NCI-H526 treated with DMSO at 0.1 percent for 48 hours (cell line): ENCODE results near the gene ARHGEF25.
"Not testable (repeated sequence)": the region's sequence is repeated elsewhere in the genome, so short reads cannot be mapped to it uniquely, and the experiment has no call there.

Experiments
- DNase-seq: peaks from one replicate; lab custom pipeline; 2025; lab: John Stamatoyannopoulos, UW

ARHGEF25 gene

GRCh38 chr12:57611108-57611826 lies at the start of gene ARHGEF25:
Gene ARHGEF25 (plus strand): TSS chr12:57611435. CDS start chr12:57611895, 460 bp downstream.
- peak; percentile 8 for DNase-seq

DNA sequence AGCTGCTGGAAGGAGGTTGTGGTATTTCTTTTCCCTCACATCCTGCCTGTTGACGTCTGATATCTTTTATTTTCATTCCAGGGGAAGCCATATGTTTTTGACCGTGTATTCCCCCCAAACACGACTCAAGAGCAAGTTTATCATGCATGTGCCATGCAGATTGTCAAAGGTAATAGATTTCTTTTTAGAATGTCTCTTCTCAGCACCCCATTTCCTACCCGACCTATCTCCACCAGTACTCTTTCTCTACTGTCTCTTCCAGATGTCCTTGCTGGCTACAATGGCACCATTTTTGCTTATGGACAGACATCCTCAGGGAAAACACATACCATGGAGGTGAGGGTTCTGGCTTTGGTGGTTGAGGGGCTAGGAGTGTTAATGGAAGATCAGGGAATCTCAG lies 47.9 kb upstream of the ARHGEF25 start:
- no peak for DNase-seq

DNA sequence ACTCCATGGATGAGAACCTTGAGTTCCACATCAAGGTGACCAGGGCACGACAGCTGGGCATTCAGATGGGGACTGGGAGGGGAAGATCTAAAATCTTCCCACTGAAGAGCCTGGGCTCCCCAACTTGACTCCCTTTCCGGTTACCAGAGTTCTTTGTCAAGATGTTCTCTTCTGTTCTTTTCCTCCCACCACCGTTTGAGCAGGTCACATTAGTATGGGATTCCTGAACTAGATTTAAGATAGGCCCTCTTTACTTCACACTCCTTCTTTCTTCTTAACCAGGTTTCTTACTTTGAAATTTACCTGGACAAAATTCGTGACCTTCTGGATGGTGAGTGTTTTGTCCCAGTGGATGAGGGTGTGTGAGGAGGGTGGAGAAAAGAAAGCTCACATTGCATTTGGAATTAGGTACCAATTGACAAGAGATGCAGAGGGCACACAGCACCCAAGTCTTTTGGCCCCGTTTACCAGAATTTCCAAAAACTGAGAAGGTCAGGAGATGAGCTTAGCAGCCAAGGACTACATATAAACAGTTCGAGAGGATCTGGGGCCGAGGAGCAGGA lies 47.0 kb upstream of the ARHGEF25 start:
- no peak for DNase-seq

GRCh38 chr12:57568838-57569237 lies 42.4 kb upstream of the ARHGEF25 start:
- no peak for DNase-seq

- DNase-seq: no peak
Measured at GRCh38 chr12:57569858-57570257, 41.4 kb upstream of the ARHGEF25 start.

DNA sequence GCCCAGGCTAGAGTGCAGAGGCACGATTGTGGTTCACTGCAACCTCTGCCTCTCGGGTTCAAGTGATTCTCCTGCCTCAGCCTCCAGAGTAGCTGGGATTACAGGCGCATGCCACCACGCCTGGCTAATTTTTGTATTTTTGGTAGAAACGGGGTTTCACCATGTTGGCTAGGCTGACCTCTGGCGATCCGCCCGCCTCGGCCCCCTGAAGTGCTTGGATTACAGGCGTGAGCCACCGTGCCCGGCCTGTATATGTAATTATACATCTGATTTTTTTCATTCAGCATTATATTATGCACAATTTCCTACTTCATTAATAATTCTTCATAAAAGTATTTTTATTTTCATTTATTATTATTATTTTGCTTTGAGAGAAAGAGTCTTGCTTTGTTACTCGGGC lies 40.8 kb upstream of the ARHGEF25 start:
- DNase-seq: not testable (repeated sequence)

DNA sequence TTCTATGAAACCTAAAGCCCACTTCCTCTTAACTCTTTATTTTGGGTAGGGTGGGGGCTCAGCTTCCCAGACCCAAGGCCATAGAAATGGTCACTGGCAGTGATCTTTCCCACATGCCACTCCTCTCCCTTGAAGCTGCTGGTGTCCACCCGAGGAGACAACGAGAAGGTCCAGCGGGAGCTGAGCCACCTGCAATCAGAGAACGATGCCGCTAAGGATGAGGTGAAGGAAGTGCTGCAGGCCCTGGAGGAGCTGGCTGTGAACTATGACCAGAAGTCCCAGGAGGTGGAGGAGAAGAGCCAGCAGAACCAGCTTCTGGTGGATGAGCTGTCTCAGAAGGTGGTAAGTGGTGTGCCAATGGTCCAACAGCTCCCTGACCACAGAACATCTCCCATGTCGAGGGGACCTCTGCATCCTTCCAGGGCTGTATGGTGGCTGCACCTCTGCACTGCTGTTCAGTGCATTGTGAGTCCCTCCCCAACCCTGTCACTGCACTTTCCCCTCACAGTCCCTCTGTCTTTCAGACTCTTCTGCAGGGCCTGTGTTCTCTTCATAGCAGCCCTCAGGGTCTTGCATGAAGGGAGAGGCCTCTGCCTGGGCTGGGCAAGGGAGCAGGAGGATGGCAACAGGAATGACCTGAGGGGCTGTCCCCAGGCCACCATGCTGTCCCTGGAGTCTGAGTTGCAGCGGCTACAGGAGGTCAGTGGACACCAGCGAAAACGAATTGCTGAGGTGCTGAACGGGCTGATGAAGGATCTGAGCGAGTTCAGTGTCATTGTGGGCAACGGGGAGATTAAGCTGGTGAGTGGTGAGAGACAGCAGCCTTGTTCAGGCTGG lies 39.1 kb upstream of the ARHGEF25 start:
- DNase-seq: no peak

- DNase-seq: no peak
Measured at GRCh38 chr12:57574795-57575194, 36.4 kb upstream of the ARHGEF25 start.

GRCh38 chr12:57575771-57576612 lies 35.2 kb upstream of the ARHGEF25 start:
- no peak for DNase-seq

GRCh38 chr12:57576613-57577160 lies 34.5 kb upstream of the ARHGEF25 start:
- no peak for DNase-seq

- no peak for DNase-seq
Measured at GRCh38 chr12:57577981-57578758, 33.1 kb upstream of the ARHGEF25 start.

DNA sequence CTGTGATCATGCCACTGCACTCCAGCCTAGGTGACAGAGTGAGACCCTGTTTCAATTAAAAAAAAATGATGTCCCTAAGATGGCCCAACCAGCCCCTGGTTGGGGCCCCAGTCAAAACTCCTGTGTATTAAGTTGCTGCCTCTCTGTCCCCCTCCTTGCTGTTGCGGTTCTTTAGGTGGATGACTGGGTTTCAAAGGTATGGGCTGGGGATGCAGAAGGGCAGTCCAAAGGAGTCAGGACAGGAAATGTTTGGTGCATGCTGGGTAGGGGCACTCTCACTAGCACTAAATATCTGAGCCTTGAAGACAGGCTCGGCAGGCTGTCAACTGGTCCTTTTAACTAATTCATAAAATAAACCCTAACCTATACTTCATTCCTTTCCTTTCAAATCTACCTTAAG lies 32.2 kb upstream of the ARHGEF25 start:
- DNase-seq: no peak

DNA sequence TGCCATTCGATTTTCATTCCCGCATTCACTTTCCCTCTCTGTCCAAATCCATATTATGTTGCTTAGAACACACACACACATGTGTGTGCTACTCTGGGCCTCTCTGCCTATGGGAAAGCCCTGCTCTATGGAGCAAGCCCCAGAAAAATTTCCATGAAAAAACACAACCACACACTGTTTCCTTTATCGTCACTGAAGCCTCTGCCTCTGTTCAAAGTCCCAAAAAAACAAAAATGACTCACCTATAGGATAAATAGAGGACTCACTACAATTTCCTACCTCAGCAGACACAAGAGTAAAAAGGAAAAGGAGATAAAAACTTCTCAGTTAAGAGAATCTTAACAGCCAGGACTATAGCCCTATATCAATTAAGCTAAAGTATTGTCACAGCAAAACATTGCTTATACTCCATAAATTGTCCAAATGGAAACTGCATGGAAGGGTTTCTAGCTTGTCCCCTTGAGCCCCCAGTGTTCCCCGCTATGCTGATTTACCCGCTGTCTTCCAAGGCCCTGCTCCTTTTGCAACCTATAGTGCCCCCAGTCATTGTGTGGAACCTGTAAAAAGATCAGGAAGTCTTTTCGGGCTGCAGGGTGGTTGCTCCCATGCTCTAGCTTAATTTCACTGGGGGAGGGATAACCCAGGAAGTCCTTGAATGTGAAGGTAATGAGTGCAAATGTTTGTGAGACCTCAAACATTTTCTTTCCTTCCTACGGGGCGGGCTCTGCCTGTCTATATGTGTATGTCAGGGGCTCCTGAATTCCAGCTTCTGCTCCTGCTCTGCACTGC lies 31.4 kb upstream of the ARHGEF25 start:
- no peak for DNase-seq

DNA sequence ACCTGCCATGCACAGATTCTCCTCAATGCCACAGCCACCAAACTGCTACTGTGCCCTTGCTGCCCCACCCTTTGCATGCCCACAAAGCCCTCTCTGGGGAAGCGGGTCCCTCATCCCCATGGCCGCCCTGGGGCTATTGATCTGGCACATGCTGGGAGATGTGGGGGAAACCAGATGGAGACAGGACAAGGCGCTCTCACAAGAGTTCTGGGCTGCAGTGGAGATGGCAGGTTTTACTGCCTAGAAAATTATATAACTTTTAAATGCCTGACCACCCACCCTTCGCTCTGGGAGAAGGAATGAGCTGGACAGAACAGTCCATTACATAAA lies 30.8 kb upstream of the ARHGEF25 start:
- DNase-seq: no peak

DNA sequence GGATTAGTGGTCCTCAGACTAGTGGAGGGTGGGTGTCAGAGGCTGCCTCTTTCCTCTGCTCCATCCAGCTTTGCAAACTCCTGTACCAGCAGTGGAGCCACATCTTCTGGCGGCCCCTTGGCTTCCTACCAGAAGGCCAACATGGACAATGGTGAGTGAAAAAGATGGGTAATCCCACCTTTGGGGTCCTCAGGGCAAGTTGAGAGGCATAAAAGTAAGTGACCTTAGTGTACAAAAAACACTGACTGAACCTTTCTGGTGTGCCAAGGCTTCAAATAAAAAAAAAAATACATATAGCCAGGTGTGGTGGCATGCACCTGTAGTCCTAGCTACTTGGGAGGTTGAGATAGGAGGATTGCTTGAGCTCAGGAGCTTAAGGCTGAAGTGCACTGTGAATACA lies 29.4 kb upstream of the ARHGEF25 start:
- no peak for DNase-seq

DNA sequence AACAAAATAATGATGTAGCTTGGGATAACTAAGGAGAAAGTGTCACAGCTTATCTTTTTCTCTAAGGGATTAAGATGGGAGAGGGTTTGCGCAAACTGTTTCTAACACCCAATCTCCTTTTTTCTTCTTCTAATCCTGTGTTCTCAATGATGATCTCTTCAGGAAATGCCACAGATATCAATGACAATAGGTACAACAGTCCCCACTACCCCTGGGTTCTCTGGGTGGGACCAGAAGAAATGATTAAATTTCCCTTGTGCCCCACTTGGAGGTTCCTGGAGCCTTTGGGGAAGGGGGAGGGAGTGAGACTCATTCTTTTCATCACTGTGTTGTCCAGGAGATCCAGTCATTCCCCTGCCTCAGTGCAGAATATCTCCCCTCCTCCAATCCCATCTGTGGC lies 28.8 kb upstream of the ARHGEF25 start:
- no peak for DNase-seq

DNA sequence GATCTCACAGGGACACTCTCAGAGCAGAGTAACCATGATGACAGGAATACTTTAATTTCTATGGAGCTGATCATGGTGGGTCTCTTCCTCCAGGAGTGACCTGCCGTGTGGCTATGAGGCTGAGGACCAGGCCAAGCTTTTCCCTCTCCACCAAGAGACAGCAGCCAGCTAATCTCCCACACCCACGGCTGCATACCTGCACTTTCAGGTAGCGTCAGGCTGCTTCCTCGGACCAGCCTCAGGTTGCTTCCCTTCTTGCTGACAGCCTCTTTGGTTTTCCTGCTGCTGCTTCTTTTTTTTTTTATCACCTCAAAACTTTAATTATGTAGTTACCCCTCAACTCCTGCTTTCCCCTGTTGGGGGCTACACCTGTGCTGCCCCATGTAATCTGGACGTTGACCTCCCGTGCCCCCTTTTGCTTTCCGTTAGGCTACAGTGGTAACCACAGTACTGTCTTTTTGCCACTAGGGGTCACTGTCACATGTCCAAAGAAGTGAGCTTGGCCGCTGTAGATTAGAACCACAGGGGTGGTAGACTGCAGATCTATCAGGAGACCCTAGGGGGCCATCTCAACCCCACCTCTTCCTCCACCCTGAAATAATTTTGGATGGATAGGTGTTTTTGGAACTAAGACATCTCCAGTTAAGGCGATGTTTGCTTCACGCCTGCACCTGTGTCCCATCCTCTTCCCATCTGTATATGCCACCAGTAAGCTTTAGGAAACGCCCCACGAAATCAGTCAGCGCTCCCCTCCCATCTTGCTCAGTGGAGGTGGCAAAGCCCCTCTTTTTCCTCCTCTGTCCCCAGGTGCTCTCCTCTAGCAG lies 28.0 kb upstream of the ARHGEF25 start:
- DNase-seq: peak; percentile 49

DNA sequence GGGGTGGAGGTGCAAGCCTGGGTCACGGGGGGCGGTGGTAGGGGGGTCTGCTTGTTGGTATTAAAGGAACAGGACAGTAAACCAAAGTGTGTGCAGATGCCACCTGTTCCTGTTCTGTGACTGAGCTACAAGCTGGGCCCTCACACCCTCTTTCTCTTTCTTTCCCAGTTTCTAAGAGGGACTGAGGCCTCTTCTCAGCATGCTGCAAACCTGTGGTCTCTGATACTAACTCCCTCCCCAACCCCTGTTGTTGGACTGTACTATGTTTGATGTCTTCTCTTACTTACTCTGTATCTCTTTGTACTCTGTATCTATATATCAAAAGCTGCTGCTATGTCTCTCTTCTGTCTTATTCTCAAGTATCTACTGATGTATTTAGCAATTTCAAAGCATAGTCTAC lies 27.2 kb upstream of the ARHGEF25 start:
- no peak for DNase-seq

- DNase-seq: no peak
Measured at GRCh38 chr12:57584690-57585089, 26.5 kb upstream of the ARHGEF25 start.
